GM21447 (cell line): Measurements from ENCODE around the gene ALOX12B.
A peak's percentile ranks its signal among the peaks of the same experiment; 100 is the strongest.

Experiments
- ATAC-seq: cut with Tn5 transposase; IDR thresholded peaks from one replicate; pipeline ENCODE4 v1.9.1; 2021; ENCODE audit not compliant: unreplicated experiment

Gene ALOX12B

DNA sequence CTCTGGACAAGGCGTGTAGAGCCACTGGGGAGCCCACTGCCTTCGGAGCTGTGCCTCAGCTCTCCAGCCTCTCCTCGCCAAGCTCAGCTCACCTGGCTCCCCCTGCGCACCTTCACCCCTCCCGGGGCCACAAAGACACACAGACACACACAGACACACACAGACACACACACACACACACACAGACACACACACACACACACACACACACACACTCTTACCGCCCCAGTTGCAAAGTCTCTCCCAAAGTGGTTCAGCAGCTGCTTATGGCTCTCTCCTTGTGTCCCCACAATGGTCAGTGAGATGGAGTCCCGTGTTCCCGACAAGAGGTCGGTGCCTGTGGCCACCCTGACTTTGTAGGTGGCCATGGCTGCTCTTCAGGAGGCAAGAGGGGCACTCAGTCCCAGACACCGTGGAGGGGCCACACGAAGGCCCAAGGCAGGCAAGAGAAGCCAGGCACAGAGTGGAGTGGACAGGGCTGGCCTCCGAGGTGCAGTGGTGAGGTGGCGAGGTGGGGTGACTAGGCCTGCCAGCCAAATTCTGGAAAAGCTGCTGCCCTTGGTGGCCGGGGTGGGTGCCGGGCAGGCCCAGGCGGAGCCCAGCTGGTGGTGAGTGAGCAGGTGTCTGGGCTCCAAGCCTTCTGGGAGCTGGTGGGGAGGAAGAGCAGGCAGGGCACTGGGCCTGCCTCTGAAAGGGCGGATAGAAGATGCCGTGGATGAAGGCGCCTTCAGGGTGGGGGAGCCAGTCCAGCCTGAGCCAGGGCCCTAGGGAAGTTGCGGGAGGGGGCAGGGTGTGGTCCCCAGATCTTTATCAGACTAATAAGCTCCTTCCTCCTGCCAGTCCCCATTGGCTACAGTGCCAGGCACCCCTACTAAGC is at the start of gene ALOX12B:
Gene ALOX12B (minus strand): TSS at position 642 of the 877 bp plus-strand sequence. CDS start 274 bp downstream, at position 368.
- ATAC-seq, result no peak

DNA sequence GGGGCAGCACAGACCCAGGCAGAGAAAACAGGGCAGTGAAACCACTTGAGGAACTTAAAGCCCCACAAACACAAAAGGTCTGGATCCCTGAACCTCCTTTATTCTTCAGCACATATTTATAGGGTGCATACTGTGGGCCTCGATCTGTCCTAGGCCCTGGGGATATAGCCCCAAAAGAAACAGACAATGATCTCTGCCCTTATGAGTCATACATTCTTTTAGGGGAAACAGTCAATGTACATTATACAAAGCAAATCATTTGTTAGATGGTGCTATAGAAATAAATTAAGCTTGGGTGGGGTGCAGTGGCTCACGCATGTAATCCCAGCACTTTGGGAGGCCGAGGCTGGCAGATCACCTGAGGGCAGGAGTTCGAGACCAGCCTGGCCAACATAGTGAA is 46.4 kb upstream of the ALOX12B start:
- no peak for ATAC-seq

DNA sequence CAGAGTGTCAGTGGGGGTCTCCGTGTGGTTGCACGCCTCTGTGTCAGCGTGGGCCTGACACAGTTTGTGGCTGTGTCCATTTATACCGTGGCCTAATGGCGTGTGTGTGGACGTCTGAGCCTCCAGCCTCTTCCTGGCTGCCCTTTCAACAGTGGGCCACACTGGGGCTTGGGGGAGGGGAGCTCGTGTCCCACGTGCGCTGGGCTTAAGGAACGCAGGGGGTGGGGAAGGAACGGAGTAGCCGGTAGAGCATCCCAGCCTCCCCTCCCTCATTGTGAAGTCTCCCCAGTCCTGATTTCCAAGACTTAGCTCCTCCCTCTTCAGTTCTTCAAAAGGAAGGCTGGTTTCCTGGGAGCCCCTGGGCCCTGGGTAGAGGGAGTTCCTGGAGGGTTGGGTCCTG is 45.9 kb upstream of the ALOX12B start:
- no peak for ATAC-seq

DNA sequence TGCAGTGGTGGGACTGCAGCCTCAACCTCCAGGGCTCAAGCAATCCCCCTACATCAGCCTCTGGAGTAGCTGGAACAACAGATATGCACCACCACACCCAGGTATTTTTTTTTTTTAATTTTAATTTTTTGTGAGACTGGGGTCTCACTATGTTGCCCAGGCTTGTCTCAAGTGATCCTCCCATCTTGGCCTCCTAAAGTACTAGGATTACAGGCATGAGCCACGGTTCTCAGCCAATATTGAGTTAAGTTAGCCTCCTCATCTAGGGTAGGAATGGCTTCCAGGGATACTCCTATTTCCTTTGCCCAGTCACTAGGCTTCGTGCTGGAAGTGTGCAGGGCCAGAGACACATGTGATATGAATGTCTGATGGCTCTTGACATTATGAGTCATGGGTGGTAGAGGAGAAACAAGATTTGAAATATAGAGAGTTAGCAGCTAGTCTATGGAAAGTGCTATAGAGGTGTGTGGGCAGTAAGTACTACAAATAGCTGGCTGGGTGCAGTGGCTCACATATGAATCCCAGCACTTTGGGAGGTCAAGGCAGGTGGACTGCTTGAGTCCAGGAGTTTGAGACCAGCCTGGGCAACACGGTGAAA is 44.4 kb upstream of the ALOX12B start:
- ATAC-seq, result no peak

DNA sequence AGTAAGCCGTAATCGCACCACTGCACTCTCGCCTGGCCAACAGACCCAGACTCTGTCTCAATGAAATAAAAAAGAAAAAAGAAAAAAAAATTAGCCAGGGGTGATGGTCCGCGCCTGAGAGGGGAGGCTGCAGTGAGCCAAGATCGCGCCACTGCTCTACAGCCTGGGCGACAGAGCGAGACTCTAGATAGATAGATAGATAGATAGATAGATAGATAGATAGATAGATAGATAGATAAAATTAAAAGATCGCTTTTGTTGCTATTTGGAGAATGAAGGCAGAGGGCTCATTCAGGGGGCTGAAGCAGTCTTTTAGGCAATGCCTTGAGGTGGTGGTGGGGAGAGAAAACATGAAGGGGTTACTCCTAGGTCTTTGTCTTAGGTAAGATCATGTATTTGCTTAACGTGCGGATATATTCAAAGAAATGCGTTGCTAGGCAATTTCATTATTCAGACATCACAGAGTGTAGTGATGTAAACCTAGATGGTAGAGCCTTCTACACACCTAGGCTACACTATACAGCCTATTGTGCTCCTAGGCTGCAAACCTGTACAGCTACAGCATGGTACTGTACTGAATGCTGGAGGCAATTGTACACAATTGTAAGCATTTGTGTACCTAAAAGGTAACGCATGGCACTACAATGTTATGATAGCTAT is 40.7 kb upstream of the ALOX12B start:
- no peak for ATAC-seq

DNA sequence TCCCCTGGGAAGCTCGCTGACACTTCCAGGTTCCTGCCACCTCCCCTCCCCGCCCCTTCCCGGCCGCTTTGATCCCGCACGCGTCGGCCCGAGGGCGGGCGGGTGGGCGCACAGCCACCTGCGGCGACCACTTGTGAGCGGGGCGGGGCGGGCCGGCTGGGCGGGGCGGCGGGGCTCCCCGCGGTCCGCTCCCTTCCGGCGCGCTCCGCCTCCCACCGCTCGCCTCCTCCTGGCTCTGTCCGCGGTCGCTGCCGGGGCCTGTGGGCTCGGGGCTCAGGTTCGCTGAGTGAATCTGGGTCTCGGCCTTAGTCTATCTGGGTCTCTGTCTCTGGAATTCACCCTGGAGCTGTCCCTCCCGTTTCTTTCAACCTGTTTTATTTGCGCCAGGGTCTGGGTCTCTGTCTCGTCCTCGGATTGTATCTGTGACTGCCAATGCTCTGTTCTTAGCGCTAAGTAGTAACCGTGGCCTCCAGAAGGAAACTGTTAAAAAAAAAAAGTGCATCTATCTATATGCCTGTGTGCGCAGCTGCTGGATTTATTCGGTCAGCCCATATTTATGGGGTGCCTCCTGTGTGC is 39.1 kb upstream of the ALOX12B start:
- ATAC-seq, result no peak

DNA sequence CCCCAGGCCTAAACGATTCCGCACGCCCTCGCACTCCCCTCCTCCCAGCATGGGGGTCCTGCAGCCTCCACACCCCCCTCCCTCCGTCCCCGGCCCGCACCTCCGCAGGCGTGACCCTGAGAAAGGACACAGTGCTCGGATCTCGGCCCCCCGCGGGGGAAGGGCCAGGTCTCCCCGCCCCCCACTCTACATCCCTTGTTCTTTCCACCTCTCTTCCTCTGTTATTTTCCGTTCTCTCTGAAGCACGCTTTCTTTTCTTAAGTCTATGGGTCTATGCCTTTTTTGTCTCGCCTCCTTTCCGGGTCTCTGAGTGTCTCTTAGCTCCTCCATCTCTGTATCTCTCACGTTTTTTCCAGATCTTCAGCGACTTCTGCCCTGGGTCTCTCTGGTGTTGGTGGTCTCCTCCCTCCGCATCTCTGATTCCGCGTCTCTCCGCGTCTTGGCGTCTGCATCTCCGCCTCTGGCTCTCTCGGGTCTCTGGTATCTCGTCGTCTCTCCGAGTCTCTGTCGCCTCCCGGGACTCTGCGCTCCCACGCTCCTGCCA is 38.5 kb upstream of the ALOX12B start:
- ATAC-seq, result no peak

DNA sequence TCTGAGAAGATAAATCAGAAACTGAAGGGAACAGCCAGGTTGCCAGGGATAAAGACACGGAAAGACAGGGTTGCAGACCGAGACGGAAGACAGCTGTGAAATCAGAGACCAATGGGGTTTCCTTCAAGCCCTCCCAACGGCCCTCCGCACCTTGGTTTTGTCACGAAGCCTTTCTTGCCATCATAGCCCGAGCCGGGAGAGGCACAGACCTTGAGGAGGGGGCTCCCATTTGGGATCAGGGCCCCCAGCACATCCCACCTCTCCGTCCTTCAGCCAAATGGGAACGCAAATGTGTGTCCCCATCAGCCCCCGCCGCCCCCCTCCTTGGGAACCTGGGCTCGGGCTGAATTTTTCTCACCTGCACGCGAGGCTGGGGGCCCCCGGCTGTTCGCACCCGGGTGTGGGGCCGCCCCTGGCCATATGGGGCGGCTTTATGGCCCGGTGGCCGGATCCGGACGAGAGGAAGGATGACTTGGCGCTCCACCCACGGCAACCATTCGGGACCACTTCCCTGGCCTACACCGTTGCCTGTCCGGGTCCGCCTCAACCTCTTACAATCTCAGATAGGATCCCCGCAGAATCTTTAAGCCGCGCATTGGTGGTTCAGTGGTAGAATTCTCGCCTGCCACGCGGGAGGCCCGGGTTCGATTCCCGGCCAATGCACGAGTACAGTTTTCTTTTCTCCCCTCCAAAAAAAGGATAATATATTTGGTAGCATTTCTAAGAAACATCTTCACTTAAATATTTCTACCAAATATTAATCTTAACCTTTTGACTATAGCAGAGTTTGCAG is 37.8 kb upstream of the ALOX12B start:
- peak; percentile 25 for ATAC-seq

DNA sequence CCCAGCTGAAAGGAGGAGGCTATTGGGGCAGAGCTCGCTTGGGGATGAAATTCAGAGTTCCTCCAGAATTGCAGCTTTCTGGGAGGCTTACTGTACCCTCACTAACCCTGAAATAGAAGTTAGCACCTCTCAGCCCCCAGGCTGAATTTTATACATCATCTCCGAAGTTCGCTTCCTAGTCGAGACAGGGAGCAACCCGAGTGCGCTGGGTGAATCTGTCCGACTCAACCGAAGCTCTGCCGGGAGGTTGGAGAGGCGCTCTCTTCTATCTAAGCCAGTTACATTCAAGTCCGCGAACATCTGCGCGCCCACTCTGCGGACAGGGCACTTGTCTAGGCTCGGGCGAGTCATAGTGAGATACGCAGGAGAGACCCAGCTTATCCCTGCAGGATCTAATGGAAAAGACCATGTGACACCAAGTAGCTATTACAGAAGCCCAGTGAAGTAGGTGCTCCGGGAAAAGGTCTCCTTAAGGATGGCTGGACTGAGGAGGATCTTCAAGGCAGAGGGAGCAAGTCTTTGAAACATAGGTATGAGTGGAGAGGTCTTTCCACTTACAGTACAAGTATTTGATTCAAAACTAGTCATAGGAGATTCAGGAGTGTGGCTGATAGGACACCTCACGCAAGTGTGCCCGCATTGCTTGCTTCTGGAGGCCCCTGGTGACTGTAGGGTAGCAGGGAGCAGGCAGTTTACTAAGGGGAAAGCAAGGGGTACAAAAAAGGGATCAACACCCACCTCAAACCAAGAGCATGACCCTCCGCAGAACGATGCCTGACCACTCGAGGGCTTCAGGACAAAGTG is 37.0 kb upstream of the ALOX12B start:
- ATAC-seq, result no peak

DNA sequence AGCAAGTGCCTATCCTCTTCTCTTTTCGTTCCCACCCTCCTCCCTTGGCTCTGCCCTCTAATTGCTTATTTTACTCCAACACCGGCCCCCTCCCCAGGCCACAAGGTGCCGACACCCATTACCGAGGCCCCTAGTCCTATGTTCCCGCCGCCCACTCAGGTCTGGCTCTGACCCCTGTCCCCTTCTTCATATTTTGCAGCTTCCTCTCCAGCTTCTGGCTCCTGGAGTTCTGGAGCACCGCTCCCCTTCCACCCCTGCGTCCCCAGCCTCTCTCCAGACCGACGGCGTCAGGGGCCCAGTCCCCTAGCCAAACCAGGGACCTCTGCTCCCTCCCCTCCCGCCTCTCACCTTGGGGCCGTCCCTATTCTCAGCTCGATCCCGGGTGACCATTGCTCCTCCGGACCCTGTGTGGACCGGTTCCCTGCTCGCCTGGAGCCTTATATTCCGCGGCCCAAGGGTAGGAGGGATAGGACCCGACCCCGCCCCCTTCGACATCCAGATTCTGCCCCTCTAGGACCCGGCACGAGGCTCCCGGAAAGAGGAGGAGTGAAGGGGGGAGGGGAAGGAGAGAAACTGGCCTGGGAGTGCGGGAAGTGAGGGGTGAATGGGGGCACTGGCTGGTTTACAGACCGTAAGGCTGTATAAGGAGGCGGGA is 36.3 kb upstream of the ALOX12B start, which contains the start of gene HES7:
Gene HES7 (minus strand): TSS at position 412 of the 655 bp plus-strand sequence. CDS start 22 bp downstream, at position 390.
- no peak for ATAC-seq

DNA sequence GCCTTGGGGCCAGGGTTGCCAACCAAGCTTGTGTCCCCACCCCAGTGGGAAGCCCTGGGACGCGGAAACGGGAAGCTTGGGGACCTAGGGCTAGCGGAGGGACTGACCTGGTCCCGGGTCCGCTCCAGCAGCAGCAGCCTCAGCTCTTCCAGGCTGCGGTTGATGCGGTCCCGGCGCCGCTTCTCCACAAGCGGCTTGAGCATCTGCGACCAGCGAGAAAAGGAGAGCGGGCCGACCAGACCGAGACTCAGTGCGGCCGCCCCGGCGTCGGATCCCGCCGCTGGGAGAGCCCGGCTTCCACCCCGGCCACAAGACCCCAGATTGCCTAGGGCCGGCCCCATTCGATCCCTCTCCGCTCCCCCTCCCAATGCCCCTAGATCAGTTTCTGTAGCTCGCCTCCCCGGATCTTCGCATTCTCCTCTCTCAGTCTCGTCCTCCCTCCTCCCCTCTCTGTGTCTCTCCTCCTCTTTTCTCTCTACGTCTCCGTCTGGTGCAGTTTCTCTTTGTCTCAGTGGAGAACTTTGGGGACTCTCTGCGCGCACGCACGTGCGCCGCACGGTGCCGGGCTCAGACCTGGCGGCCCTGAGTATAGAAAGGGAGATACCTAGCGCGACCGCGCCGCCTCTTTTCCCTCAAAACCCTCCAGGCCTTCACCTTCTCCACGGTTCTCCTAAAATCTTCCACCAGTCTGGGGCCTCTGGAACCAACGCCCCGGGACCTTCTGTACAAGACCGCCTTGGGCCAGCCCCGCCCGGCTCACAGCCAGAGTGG is 35.6 kb upstream of the ALOX12B start:
- ATAC-seq, result no peak

DNA sequence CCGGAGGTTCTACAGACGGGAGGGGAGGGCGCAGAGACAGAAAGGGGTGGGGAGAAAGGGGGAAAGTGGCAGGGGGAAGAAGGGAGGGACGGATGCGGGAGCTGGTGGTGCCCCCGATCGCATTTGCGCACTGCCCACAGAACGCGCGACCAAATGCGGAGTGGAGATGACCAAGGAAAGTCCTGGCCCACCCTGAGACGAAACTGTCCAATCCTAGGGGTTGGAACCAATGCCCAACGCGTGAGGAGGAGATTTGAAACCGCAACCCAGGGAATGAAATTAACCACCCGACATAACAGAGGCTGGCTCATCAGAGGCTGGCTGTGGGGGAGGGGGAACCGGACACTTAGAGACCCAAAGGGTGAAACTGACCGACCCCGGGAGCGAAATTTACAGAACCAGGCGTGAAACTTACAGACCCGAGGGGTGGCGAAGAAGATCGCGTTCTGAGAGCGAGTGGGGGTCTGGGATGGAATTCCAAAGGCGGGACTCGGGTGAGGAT is 35.0 kb upstream of the ALOX12B start:
- no peak for ATAC-seq

DNA sequence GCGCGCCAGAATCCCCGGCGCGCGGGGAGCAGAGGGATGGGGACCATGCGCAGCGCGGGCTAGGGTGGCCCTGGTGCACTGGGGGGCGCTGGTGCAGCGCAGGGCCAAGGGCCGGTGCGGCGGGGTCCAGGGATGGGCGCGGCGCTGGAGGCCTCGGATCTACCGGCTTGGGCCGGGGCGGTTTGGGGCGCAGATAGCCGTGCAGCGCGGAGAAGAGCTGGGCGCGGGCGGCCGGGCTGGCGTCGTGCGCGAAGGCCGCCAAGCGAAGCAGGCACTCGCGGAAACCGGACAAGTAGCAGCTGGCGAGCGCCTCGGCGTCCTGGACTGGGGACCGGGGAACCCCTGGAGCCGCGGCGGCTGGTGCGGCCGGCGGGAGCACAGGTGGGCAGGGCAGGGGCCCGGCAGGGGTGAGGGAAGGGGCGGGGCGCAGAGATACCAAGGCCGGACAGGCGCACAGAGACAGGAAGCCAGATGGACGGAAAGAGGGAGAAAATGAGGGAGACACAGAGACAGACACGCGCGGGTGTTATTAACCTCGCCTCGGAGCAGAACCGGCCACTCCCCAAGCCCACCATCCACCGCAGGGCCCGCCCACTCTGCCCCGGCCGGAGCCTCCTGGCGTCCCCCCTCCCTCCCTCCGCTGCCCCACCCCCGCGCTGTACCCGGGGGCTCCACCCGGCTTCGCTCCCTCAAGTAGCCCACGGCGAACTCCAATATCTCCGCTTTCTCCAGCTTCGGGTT is 34.3 kb upstream of the ALOX12B start:
- no peak for ATAC-seq

DNA sequence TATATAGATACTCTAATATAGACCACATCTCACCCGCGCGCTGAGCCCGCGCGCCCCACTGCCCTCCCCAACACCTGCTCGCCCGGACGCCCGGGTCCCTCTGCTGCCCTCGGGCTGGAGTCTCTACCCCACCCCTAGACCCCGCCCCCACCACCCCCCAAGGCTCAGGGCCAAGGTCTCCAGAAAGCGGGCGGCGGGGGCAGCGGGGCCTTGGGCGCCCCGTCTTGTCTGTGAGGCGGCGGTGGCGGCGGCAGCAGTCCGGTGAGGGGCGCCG is 33.8 kb upstream of the ALOX12B start:
- no peak for ATAC-seq

DNA sequence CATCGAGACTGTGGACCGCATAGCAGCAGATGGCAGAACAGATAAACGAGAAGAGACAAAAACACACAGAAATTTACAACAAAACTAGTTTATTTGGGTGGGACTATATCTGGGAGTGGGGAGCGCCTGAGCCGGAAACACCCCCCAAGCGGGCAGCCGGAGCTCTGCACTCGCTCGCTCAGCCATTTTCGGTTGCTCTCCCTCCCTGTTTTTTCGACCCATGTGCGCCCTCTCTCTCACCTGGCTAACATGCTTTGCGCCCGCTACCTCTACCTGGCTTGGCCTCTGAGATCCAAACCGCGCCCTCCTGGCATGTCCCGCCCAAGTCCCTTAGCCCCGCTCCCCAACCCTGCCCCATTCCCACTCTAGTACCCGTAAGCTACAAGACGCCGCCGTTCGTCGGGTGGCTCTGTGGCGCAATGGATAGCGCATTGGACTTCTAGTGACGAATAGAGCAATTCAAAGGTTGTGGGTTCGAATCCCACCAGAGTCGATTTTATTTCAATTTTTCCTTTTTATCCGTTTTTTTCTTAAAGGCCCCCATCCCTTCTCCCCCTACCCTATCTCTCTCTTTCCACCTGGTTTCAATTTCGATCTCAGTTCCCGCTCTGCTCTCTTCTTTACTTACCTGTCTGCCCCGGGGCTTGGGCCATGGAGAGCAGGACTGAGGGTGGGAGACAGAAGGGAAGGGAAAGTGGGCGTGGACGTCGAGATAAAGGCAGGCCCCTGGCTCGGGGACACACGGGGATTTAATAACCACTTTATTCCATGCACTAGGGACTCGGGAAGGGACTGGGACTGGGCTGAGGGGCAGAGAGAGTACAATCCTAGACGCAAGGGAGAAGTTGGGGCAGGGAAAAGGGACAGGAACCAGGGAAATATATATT is 33.2 kb upstream of the ALOX12B start:
- ATAC-seq, result no peak

DNA sequence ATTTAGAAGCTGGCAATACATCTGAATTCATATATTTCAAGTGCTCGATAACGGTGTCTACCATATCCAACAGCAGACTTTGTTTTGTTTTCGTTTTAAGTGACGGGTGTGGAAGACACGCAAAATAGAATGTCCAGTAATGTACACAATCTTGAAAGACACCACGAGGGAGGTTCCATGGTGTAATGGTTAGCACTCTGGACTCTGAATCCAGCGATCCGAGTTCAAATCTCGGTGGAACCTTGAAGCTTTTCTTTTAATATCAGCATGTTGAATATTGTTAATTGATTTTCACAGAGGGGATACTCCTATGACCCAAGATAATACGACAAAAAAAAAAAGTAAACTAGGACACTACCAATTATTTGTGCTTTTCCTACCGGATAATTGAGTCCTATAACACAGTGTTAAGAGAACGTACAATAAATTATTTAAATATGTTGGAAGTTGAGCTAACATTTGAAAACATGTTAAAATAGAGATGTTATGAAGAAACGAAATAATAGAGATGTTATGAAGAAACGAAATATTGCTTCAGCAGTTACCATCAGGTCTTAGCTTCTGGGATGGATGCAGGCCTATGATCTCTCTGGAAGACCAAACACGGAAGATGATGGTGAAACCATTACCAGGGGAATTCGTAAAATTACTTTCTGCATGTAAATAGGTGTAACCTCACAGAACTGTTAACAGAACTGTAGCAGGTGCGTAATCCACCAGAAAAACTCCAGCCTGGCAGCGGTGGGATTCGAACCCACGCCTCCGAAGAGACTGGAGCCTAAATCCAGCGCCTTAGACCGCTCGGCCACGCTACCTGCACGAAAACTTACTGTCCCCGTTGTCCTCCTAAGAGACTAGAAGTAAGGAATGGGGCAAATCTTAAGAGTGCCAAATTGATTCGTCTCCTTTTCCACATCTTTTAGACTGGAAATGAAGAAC is 32.3 kb upstream of the ALOX12B start:
- peak; percentile 27 for ATAC-seq
